AG08396 (cell line): ENCODE measurements around the gene CHCHD1.
"Not testable (repeated sequence)": the region's sequence is repeated elsewhere in the genome, so short reads cannot be mapped to it uniquely, and the experiment has no call there.

Experiments used
- DNase-seq: peaks from one replicate; pipeline ENCODE4 v3.0.0; 2012; ENCODE audit warnings: low spot score, mixed read lengths

The CHCHD1 gene

DNA sequence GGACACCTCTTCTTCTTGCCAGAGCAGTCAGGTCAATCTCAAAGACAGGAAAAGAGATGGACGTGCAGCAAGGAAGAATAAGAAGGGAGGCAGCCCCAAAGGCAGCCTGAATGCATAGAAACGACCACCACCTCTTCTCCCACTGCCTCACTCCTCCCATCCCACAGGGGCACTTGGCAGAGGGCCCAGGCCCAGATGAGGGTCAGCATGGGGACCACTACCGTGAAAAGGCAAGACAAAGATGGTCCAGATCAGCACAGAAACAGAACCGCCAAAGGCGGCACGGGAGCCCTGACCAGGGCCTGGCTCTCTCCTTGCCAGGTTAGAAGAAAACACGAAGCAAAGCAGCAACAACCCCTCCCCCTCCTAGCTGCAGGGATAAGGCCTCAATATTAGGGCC is 31.5 kb downstream of the CHCHD1 start:
- DNase-seq, result no peak

- DNase-seq, result no peak
Observed at GRCh38 chr10:73814276-73814895, 32.5 kb downstream of the CHCHD1 start.

- peak; percentile 57 for DNase-seq
Observed at GRCh38 chr10:73814896-73815718, 33.3 kb downstream of the CHCHD1 start.

GRCh38 chr10:73815719-73816030 is 33.8 kb downstream of the CHCHD1 start:
- no peak for DNase-seq

DNA sequence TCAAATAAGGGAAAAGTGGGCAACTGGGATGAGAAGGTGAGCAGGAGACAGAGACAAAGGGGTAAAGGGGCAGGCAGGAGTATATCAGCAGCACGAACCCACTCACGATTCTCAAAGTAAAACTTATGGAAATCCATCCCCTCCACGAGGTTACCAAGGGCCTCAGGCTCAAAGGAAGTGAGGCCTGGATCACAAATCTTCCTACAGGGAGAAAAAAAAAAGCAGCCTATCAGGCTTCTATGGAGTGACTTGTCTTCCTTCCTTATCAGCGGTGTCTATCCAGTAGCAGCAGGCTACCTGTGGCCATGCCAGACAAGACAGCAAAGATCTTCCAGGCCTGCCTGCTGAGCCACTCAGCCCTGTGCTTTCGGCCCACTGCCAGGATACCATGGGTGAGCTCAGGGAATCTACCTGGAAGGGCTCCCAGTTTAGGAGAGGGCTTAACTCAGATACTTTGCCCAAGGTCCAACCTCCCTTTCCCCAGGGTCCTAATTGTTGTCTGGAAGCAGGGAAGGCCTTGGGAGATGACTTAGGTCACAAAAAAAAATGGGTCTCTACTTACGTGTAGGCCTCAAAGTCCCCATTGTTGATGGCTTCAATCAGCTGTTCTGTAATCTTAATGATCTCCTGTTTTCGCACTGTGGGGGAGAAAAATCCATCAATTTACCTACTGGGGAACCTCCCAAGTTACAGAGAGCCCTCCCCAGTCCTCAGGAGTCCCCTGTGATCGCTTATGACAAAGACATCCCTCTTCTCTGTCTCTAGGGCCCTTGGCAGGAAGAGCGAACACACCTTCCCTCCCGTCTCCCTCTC is 35.3 kb downstream of the CHCHD1 start:
- DNase-seq, result no peak

GRCh38 chr10:73817826-73818225 is 36.0 kb downstream of the CHCHD1 start:
- DNase-seq, result no peak

GRCh38 chr10:73818402-73818801 is 36.6 kb downstream of the CHCHD1 start:
- DNase-seq, result no peak

DNA sequence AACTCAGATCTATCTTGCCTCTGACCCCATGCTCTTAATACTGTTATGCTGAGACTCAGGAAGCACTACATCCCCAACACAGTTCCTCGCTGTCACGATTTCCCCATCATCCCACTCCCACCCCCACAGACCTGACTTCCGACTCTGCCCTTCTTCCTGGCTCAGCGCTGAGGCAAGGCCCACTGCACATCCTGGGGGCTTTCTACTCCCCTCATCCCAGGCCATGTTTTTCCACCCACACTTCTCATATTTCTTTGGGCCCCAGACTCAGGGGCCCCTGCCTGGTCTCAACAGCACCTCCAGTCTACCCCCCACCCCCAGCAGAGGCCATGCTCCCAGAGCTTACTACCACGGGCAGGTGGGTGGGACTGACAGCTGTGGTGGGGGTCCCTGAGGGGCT is 37.2 kb downstream of the CHCHD1 start:
- no peak for DNase-seq

- DNase-seq, result no peak
Observed at GRCh38 chr10:73819513-73820093, 37.8 kb downstream of the CHCHD1 start.

GRCh38 chr10:73823391-73823790 is 41.5 kb downstream of the CHCHD1 start:
- DNase-seq, result no peak

DNA sequence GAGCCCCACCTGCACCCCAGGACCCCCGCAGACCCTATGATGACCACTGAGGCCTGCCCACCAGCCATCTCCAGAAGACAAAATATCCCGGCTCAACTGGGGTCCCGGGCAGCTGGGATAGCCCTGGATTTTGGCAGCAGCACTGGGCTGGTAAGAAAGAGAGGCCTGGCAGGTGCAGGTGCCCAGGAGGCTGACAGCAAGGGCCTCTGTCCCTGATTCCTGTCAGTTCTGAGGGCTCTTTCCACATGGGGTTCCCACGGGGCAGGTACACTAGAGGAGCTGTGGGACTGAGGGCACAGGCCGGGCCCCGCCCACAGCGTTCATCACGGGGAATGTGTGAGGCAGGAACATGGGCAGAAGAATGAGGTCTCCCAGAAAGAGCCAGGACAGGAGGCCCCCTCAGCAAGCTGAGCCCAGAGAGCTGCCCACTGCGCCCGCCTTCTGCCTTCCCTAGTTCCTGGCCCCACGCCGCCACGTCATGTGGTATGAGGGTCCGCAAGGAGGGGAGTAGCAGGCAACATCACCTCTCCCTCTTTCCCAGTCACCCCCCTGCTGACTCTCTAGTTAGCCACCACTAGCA is 42.4 kb downstream of the CHCHD1 start:
- no peak for DNase-seq

DNA sequence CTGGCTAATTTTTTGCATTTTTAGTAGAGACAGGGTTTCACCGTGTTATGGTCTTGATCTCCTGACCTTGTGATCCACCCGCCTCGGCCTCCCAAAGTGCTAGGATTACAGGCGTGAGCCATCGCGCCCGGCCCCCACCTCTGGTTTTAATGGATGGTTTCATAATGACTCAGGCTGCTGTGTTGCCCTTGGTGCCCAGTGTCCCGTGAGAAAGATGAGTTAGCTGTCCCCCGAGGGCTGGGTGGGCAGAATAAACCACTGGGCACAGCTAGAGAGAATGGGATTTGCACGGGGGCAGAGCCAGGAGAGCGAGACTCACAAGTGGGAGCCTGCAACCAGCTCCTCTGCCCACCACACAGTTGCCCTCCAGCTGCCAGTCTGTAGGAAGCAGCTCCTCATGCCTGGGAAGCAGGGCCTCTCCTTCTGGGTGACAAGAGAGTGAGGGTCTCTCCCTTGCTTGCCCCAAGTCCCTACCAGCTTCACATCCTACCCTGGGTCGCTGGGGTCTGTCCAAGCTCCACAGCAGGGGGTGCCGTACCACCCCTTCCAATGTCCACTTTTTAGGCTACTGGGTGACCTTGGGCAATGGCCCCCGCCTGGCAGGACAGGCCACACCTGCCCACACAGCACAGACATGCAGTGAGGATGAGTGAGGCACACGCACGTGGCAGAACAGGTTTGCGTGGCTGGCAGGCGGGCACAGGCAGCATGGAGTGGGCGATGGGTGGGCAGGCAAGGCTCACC is 45.7 kb downstream of the CHCHD1 start:
- no peak for DNase-seq

DNA sequence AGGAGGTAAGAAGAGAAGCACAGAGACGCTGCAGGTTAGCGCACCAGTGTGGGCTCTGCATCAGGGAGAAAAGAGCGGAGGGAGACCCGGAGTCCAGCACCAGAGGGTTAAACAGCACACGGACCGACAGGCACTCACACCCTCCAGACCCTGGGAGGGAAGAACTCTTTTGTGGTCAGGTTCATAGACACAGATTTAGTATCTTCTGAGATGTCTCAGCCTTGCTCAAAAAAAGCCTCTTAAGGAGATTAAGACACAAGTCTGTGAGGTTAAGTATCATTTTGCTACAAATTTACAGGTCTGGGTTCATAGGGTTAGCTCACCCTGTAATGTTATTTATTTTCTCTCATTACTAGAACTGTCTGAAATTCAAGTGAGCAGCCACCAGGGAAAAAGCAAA is 46.3 kb downstream of the CHCHD1 start:
- DNase-seq, result no peak

- DNase-seq, result not testable (repeated sequence)
Observed at GRCh38 chr10:73829090-73829489, 47.2 kb downstream of the CHCHD1 start.
